ENCODE measurements around the gene ELP1. TPM values are rescaled to one million over a fixed set of nuclear protein-coding genes. Genes with fewer than 3 reads are reported as not detected.

Gene ELP1
- total RNA-seq, 1 experiment from 2014 or later = 27.9 TPM

- TF ChIP-seq E2F5 (CRISPR knock-in tag; IDR thresholded peaks at IDR 0.05) (no peak), ATF1 (CRISPR knock-in tag; IDR thresholded peaks at IDR 0.05) (no peak), ZNF396 (CRISPR knock-in tag; IDR thresholded peaks at IDR 0.05; ENCODE audit: borderline replicate concordance) (no peak)
These were observed 23.0 kb downstream of the ELP1 start (continued) for GRCh38 chr9:108910914-108911313.

- ATAC-seq = no peak
- H3K27ac Mint-ChIP-seq = no peak overlapping the region
- TF ChIP-seq ZNF317 (CRISPR knock-in tag; IDR thresholded peaks at IDR 0.05; ENCODE audit: borderline replicate concordance, low read depth) (no peak), CREM (CRISPR knock-in tag; IDR thresholded peaks at IDR 0.05) (no peak), CBFB (CRISPR knock-in tag; IDR thresholded peaks at IDR 0.05; ENCODE audit: low read depth) (no peak), ATF3 (CRISPR knock-in tag; conservative IDR thresholded peaks at IDR 0.05) (no peak), MLX (CRISPR knock-in tag; IDR thresholded peaks at IDR 0.05) (no peak), USF1 (CRISPR knock-in tag; IDR thresholded peaks at IDR 0.05) (no peak), ZNF281 (CRISPR knock-in tag; IDR thresholded peaks at IDR 0.05) (no peak), ZNF416 (CRISPR knock-in tag; IDR thresholded peaks at IDR 0.05) (no peak), ATF2 (CRISPR knock-in tag; IDR thresholded peaks at IDR 0.05; ENCODE audit: borderline replicate concordance, low read depth) (no peak), STAT6 (CRISPR knock-in tag; conservative IDR thresholded peaks at IDR 0.05; ENCODE audit: low read depth) (no peak), CDX4 (CRISPR knock-in tag; IDR thresholded peaks at IDR 0.05; ENCODE audit: borderline replicate concordance) (no peak), HMGA2 (CRISPR knock-in tag; IDR thresholded peaks at IDR 0.05) (no peak), ZSCAN18 (CRISPR knock-in tag; IDR thresholded peaks at IDR 0.05) (no peak), PREB (CRISPR knock-in tag; IDR thresholded peaks at IDR 0.05; ENCODE audit: borderline replicate concordance) (no peak), ZNF512 (CRISPR knock-in tag; IDR thresholded peaks at IDR 0.05; ENCODE audit: borderline replicate concordance) (no peak), ZBTB21 (CRISPR knock-in tag; IDR thresholded peaks at IDR 0.05; ENCODE audit: borderline replicate concordance) (no peak)
- ChIA-PET POLR2A (no interaction called here), CTCF (no interaction called here)
- H3K4me3 Mint-ChIP-seq = no peak overlapping the region
- H3K27me3 Mint-ChIP-seq (ENCODE audit: low read depth) = no peaks in the 10 kb centered on the region
- H3K36me3 Mint-ChIP-seq = peaks cover 42% of the 10 kb centered on the region
- no peaks in the 10 kb centered on the region for H3K9me3 Mint-ChIP-seq
- no peak for DNase-seq (ENCODE audit: low spot score)
- no peaks in the 10 kb centered on the region for H3K4me1 Mint-ChIP-seq
These were observed 23.5 kb downstream of the ELP1 start for GRCh38 chr9:108910402-108910801.

All from WTC11 (cell line).